HG02938 (cell line): ENCODE measurements around the gene EN2.

Experiments
- ATAC-seq: cut with Tn5 transposase; IDR thresholded peaks from one replicate; pipeline ENCODE4 v1.9.1; 2021; ENCODE audit warnings: mild to moderate bottlenecking, moderate library complexity; ENCODE audit not compliant: unreplicated experiment

Gene EN2

GRCh38 chr7:155507576-155507975 lies 49.6 kb downstream of the EN2 start:
- ATAC-seq = no peak

GRCh38 chr7:155508376-155509358 lies 50.7 kb downstream of the EN2 start:
- no peak for ATAC-seq

- ATAC-seq = no peak
Observed at GRCh38 chr7:155509359-155509724, 51.4 kb downstream of the EN2 start.

- no peak for ATAC-seq
Observed at GRCh38 chr7:155509725-155510551, 52.0 kb downstream of the EN2 start.

- ATAC-seq = no peak
Observed at GRCh38 chr7:155510975-155511701, 53.2 kb downstream of the EN2 start.

- ATAC-seq = no peak
Observed at GRCh38 chr7:155511702-155511996, 53.7 kb downstream of the EN2 start.

GRCh38 chr7:155512246-155512887 lies 54.4 kb downstream of the EN2 start:
- ATAC-seq = no peak

- ATAC-seq = no peak
Observed at GRCh38 chr7:155513543-155514285, 55.8 kb downstream of the EN2 start.

GRCh38 chr7:155514296-155514695 lies 56.4 kb downstream of the EN2 start:
- ATAC-seq = no peak
